Measurements from ENCODE around the gene HOXC11.

- TF ChIP-seq TAF1 (IDR thresholded peaks at IDR 0.05; ENCODE audit: low read depth, low read length) = no peak
- no peak for TF ChIP-seq POLR2A (IDR thresholded peaks at IDR 0.05; ENCODE audit: low read depth, low read length)
- no peak for TF ChIP-seq POLR2AphosphoS5 (IDR thresholded peaks at IDR 0.05; ENCODE audit: low read depth, low read length)
- TF ChIP-seq SPI1 (IDR thresholded peaks at IDR 0.05; ENCODE audit: low read depth, low read length) = no peak
- no peak for TF ChIP-seq PAX5 (IDR thresholded peaks at IDR 0.05; ENCODE audit: insufficient read depth, low read length, severe bottlenecking)
Measured at GRCh38 chr12:53976823-53977595, 4.1 kb downstream of the HOXC11 start.
